Mammary epithelial cell (primary cell): ENCODE results near the gene PLS1.

Experiments
- CTCF ChIP-seq, 2 donors: IDR thresholded peaks in 1 of 2; conservative IDR thresholded peaks in 1 of 2; 2 replicates each; pipeline ENCODE4 v1.5.1; 2011 to 2012; ENCODE audit warnings: inconsistent platforms in 2 of 2, low read length in 2 of 2, mild to moderate bottlenecking in 2 of 2, control low read depth in 1 of 2, low read depth in 1 of 2; ENCODE audit not compliant: insufficient read depth in 1 of 2; ENCODE audit errors: extremely low read depth in 1 of 2
- EZH2 ChIP-seq: IDR thresholded peaks from 2 replicates; pipeline ENCODE4 v1.6.1; 2012; ENCODE audit warnings: low read length, inconsistent platforms, borderline replicate concordance

- peak in 1 of 2 donors; percentile 28 for TF ChIP-seq CTCF (conservative IDR thresholded peaks at IDR 0.05 in 1 of 2, IDR thresholded peaks at IDR 0.05 in 1 of 2; ENCODE audit: extremely low read depth in 1 of 2, insufficient read depth in 1 of 2, low read depth in 1 of 2, low read length in 2 of 2)
- no peak for TF ChIP-seq EZH2
Measured at GRCh38 chr3:142595951-142596725, at the start of gene PLS1.
